ENCODE results near the gene MUSK. TPM values are rescaled to one million over a fixed set of nuclear protein-coding genes. Genes with fewer than 3 reads are reported as not detected.

Gene MUSK
- total RNA-seq, 1 experiment from 2014 or later = not detected

GRCh38 chr9:110710420-110710819 lies 41.8 kb downstream of the MUSK start:
- Mint-ChIP-seq H3K4me1 (peaks cover 15% of the 10 kb centered on the region), H3K4me3 (no peak overlapping the region), H3K27me3 (ENCODE audit: low read depth) (no peaks in the 10 kb centered on the region), H3K27ac (no peak overlapping the region), H3K9me3 (no peaks in the 10 kb centered on the region), H3K36me3 (no peaks in the 10 kb centered on the region)
- POLR2A ChIA-PET = interaction anchor here (1.0 kb wide), 1 partner anchor 10 kb away, joined by 3 read pairs; no protein-coding TSS in a partner anchor
- ATAC-seq (no peak), DNase-seq (ENCODE audit: low spot score) (no peak)
- TF ChIP-seq TEAD1 (CRISPR knock-in tag; IDR thresholded peaks at IDR 0.05) (no peak), SMAD4 (CRISPR knock-in tag; IDR thresholded peaks at IDR 0.05) (no peak), E2F4 (CRISPR knock-in tag; IDR thresholded peaks at IDR 0.05; ENCODE audit: borderline replicate concordance, low read depth) (no peak), ZNF317 (CRISPR knock-in tag; IDR thresholded peaks at IDR 0.05; ENCODE audit: borderline replicate concordance, low read depth) (no peak), E2F5 (CRISPR knock-in tag; IDR thresholded peaks at IDR 0.05) (no peak), AR (CRISPR knock-in tag; IDR thresholded peaks at IDR 0.05) (no peak), ZNF219 (CRISPR knock-in tag; IDR thresholded peaks at IDR 0.05; ENCODE audit: borderline replicate concordance) (no peak), ATF2 (CRISPR knock-in tag; IDR thresholded peaks at IDR 0.05; ENCODE audit: borderline replicate concordance, low read depth) (no peak), FOXP4 (CRISPR knock-in tag; IDR thresholded peaks at IDR 0.05) (no peak), TP53 (CRISPR knock-in tag; IDR thresholded peaks at IDR 0.05) (no peak), CBFB (CRISPR knock-in tag; IDR thresholded peaks at IDR 0.05; ENCODE audit: low read depth) (no peak), FOXP1 (CRISPR knock-in tag; IDR thresholded peaks at IDR 0.05; ENCODE audit: borderline replicate concordance) (no peak), IRF2 (CRISPR knock-in tag; IDR thresholded peaks at IDR 0.05; ENCODE audit: borderline replicate concordance, low read depth) (no peak), ZNF121 (CRISPR knock-in tag; IDR thresholded peaks at IDR 0.05) (no peak), NR3C1 (CRISPR knock-in tag; conservative IDR thresholded peaks at IDR 0.05; ENCODE audit: low read depth) (no peak), ERG (CRISPR knock-in tag; IDR thresholded peaks at IDR 0.05) (no peak), KAT7 (CRISPR knock-in tag; IDR thresholded peaks at IDR 0.05; ENCODE audit: borderline replicate concordance) (no peak), CTCF (IDR thresholded peaks at IDR 0.05) (no peak), MLX (CRISPR knock-in tag; IDR thresholded peaks at IDR 0.05) (no peak), NFATC4 (CRISPR knock-in tag; IDR thresholded peaks at IDR 0.05) (no peak)
- CTCF ChIA-PET = no interaction called here
